ENCODE data around the gene SYNE2. TPM values are rescaled to one million over a fixed set of nuclear protein-coding genes. Genes with fewer than 3 reads are reported as not detected.

The SYNE2 gene
- total RNA-seq, 4 donors from 2014 or later = 96.9 to 207 (median 182) TPM

DNA sequence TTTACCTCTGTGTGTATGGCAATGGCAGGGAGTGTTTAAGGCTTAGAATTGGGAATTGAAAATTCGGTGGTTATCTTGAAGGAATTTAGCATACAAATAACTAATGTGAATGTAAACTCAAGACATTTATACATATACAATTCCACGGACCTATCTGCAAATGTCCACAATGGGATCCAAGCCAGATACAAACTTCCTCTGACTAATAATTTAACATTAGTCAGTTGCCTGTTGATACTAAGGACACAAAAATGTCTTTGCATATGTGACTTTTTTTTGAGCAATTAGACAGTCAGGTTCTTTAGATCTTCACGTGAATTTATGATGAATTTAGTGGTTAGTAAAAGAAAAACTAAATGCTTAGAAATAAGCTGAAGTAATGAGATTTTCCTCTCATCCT, 400.9 kb downstream of the SYNE2 start:
- Histone ChIP-seq H3K27ac (no peak overlapping the region), H3K27me3 (no peaks in the 10 kb centered on the region), H3K4me3 (no peak overlapping the region), H3K9me3 (no peaks in the 10 kb centered on the region), H3K4me1 (no peaks in the 10 kb centered on the region), H3K36me3 (no peaks in the 10 kb centered on the region)
- intact Hi-C loops (cut with DNase I; ENCODE audit: low total_unique reads) (no loop called here), in situ Hi-C loops (cut with MboI; ENCODE audit: low sequenced_read_pairs in 4 of 4) (no loop called here)
- TF ChIP-seq, protein P1, sequence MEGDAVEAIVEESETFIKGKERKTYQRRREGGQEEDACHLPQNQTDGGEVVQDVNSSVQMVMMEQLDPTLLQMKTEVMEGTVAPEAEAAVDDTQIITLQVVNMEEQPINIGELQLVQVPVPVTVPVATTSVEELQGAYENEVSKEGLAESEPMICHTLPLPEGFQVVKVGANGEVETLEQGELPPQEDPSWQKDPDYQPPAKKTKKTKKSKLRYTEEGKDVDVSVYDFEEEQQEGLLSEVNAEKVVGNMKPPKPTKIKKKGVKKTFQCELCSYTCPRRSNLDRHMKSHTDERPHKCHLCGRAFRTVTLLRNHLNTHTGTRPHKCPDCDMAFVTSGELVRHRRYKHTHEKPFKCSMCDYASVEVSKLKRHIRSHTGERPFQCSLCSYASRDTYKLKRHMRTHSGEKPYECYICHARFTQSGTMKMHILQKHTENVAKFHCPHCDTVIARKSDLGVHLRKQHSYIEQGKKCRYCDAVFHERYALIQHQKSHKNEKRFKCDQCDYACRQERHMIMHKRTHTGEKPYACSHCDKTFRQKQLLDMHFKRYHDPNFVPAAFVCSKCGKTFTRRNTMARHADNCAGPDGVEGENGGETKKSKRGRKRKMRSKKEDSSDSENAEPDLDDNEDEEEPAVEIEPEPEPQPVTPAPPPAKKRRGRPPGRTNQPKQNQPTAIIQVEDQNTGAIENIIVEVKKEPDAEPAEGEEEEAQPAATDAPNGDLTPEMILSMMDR (IDR thresholded peaks at IDR 0.05 in 4 of 5, conservative IDR thresholded peaks at IDR 0.05 in 1 of 5) = no peak
- no peak for TF ChIP-seq POLR2A (IDR thresholded peaks at IDR 0.05)
- ATAC-seq (no peak), DNase-seq (no peak)

DNA sequence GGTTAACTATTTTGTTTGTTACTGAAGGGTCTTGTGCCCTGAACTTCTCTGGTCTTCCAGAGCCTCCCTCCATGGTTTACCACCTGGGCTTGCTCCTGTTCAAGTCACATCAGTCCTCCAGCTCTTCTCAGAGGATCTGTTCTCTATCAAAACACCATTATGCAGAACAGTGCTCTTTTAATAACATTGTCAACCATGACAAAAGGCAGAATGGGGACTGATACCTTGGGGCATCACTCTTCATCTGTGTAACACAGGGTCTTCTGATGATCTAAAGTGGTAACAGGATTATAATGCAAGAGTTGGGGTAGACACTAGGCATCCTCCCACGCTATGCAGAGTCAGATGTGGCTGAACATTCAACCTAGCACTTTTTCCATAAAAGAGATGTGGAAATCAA, 403.0 kb downstream of the SYNE2 start:
- in situ Hi-C loops (cut with MboI; ENCODE audit: low sequenced_read_pairs in 4 of 4) = no loop called here
- no peak overlapping the region for H3K4me3 ChIP-seq
- intact Hi-C loops (cut with DNase I; ENCODE audit: low total_unique reads) = no loop called here
- ATAC-seq (no peak), DNase-seq (no peak)
- H3K4me1 ChIP-seq = no peaks in the 10 kb centered on the region
- no peaks in the 10 kb centered on the region for H3K9me3 ChIP-seq
- no peaks in the 10 kb centered on the region for H3K27me3 ChIP-seq
- no peaks in the 10 kb centered on the region for H3K36me3 ChIP-seq
- TF ChIP-seq POLR2A (IDR thresholded peaks at IDR 0.05) = no peak
- no peak overlapping the region for H3K27ac ChIP-seq

DNA sequence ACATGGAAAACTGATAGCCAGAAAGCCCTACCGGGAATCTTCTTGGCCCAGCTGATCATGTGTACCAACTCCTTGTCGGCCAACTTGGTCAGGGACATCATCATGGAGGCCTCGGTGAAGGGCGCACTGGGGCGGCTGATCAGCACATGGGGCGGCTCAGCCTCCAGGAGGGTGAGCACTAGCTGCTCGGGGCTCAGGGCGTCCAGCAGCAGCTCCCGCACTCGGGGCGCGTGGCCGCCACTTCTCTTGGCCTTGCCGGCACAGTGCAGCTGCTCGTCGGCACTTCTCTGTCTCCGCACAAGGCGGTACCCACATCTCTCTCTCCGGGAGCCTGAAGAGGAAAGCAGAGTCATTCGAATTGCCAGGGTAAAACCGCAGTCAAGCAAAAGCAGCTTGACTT, 407.6 kb downstream of the SYNE2 start:
- H3K9me3 ChIP-seq = no peaks in the 10 kb centered on the region
- no peaks in the 10 kb centered on the region for H3K36me3 ChIP-seq
- in situ Hi-C loops (cut with MboI; ENCODE audit: low sequenced_read_pairs in 4 of 4) = no loop called here
- no peak overlapping the region for H3K27ac ChIP-seq
- DNase-seq (no peak), ATAC-seq (no peak)
- H3K27me3 ChIP-seq = no peaks in the 10 kb centered on the region
- intact Hi-C loops (cut with DNase I; ENCODE audit: low total_unique reads) = no loop called here
- no peaks in the 10 kb centered on the region for H3K4me1 ChIP-seq
- TF ChIP-seq, protein P1 (IDR thresholded peaks at IDR 0.05 in 4 of 5, conservative IDR thresholded peaks at IDR 0.05 in 1 of 5) = no peak
- no peak for TF ChIP-seq POLR2A (IDR thresholded peaks at IDR 0.05)
- H3K4me3 ChIP-seq = no peak overlapping the region

DNA sequence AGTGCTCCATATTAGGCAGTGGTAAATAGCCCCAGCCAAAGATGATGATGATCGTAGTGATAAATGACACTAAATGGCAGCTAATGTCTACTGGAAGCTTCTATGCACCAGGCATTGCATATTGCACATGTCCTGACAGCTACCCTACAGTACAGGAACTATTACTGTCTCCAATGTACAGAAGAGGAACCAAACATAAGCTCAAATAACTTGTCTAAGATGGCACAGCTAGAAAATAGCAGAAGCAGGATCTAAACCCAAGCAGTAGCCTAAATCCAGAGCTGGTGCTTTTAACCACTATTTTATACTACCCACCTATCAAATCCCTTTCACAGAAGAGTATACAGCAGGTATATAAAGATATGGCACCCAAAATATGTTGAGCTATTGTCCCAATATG, 412.4 kb downstream of the SYNE2 start:
- in situ Hi-C loops (cut with MboI; ENCODE audit: low sequenced_read_pairs in 4 of 4) = no loop called here
- DNase-seq = no peak

DNA sequence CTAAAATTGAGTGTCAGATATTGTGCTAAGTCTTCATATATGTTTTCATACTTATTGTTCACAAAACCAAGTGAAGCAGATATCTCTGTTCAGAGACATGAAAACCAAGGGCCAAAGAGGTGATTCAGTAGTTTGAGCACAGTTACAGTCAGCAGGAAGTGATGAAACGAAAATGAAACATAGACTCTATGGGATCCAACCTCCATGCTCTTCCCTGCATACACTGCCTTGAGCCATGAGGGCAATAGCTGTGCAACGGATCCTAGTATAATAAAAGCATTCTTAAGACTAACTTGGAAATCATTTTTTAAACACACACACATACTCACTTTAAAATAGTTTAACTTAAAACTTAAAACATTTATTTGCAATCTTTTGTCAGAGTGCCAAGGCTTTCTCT, 413.4 kb downstream of the SYNE2 start:
- intact Hi-C loops (cut with DNase I; ENCODE audit: low total_unique reads) = no loop called here
- Histone ChIP-seq H3K9me3 (no peaks in the 10 kb centered on the region), H3K4me1 (no peaks in the 10 kb centered on the region), H3K27me3 (no peaks in the 10 kb centered on the region), H3K27ac (no peak overlapping the region), H3K36me3 (no peaks in the 10 kb centered on the region), H3K4me3 (no peak overlapping the region)
- ATAC-seq = no peak
- DNase-seq = no peak
- in situ Hi-C loops (cut with MboI; ENCODE audit: low sequenced_read_pairs in 4 of 4) = no loop called here
- TF ChIP-seq POLR2A (IDR thresholded peaks at IDR 0.05) = no peak
- TF ChIP-seq, protein P1 (IDR thresholded peaks at IDR 0.05 in 4 of 5, conservative IDR thresholded peaks at IDR 0.05 in 1 of 5) = no peak

More for the DNA sequence above, 412.4 kb downstream of the SYNE2 start:
- no peaks in the 10 kb centered on the region for H3K9me3 ChIP-seq
- no peaks in the 10 kb centered on the region for H3K27me3 ChIP-seq
- ATAC-seq = no peak
- TF ChIP-seq, protein P1 (IDR thresholded peaks at IDR 0.05 in 4 of 5, conservative IDR thresholded peaks at IDR 0.05 in 1 of 5) = no peak
- TF ChIP-seq POLR2A (IDR thresholded peaks at IDR 0.05) = no peak
- H3K27ac ChIP-seq = no peak overlapping the region
- H3K4me1 ChIP-seq = no peaks in the 10 kb centered on the region
- no peak overlapping the region for H3K4me3 ChIP-seq
- intact Hi-C loops (cut with DNase I; ENCODE audit: low total_unique reads) = no loop called here
- H3K36me3 ChIP-seq = no peaks in the 10 kb centered on the region
